Dendritic cell treated with granulocyte-macrophage colony-stimulating factor and Interleukin-4, amounts not matched to agents 40 ng/mL and 50 ng/mL, for 4 days (primary cell): ENCODE measurements around the gene SPTLC2.

Experiments used
- H3K27ac Mint-ChIP-seq: one replicate; pipeline ENCODE4 v1.8.0; 2022; ENCODE audit warnings: mild to moderate bottlenecking, mixed read lengths
- H3K27me3 Mint-ChIP-seq: one replicate; pipeline ENCODE4 v1.8.0; 2022; ENCODE audit warnings: mild to moderate bottlenecking, mixed read lengths
- H3K36me3 Mint-ChIP-seq: one replicate; pipeline ENCODE4 v1.8.0; 2022; ENCODE audit warnings: low read depth, mixed read lengths
- H3K4me1 Mint-ChIP-seq: one replicate; pipeline ENCODE4 v1.8.0; 2022; ENCODE audit warnings: low read depth, mixed read lengths
- H3K4me3 Mint-ChIP-seq: one replicate; pipeline ENCODE4 v1.8.0; 2022; ENCODE audit warnings: mild to moderate bottlenecking, moderate library complexity, mixed read lengths
- H3K9me3 Mint-ChIP-seq: one replicate; pipeline ENCODE4 v1.8.0; 2022; ENCODE audit warnings: mixed read lengths
- intact Hi-C: fragments of 100-400 bp; cut with micrococcal nuclease; formaldehyde crosslinking; loops from one replicate; pipeline ENCODE4 v1.15.0; 2022

The SPTLC2 gene

DNA sequence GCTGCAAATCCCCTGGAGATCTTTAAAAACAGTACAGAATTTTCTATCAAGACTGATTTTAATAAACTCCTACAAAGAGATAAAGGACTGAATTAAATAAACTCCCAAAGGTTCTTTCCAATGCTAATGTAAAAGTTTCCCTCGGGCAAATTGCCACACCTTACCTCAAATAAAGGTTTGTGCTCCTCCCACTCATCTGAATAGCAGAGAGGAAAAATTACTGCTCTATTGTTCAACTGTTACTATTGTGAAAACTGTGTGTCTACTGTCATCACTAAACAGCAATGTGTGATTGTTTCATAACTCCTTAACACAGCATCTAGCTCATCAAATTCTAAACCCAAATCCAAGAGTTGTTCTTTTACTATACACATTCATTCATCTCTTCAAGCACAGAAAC, 3.2 kb downstream of the SPTLC2 start:
- H3K36me3 Mint-ChIP-seq, result peaks cover 22% of the 10 kb centered on the region
- no peak overlapping the region for H3K27ac Mint-ChIP-seq
- H3K4me1 Mint-ChIP-seq, result peaks cover 56% of the 10 kb centered on the region
- no peaks in the 10 kb centered on the region for H3K9me3 Mint-ChIP-seq
- H3K4me3 Mint-ChIP-seq, result no peak overlapping the region
- intact Hi-C loops, result no loop called here
- no peaks in the 10 kb centered on the region for H3K27me3 Mint-ChIP-seq

DNA sequence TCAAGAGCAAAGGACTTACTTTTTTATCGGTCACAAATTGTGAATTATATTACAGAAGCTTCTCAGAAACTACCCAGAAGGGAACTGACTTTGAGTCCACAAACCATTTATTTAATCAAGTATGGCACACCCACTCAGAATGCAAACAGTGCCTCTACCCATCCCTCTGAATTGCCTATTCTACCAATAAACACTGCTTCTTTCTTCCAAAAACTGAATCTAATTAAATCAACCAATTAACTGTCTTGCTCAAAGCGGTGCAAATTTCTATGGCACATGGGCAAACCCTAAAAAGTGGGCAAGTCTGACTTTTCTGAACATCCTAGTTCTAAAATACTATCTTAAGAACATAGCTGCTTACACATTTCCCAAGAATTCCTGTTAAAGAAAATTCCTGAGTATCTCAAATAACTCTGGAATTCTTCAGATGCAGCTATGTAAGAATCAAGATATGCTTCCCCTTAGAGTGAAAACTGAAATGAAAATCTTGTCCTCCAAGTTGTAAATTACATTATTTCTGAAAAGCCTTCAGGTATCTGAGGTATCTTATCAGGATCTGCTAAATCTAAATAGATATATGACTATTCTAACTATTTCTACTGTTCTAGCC, 4.3 kb downstream of the SPTLC2 start:
- no peaks in the 10 kb centered on the region for H3K9me3 Mint-ChIP-seq
- H3K27me3 Mint-ChIP-seq, result no peaks in the 10 kb centered on the region
- no peak overlapping the region for H3K27ac Mint-ChIP-seq
- H3K4me3 Mint-ChIP-seq, result no peak overlapping the region
- peaks cover 22% of the 10 kb centered on the region for H3K36me3 Mint-ChIP-seq
- peaks cover 60% of the 10 kb centered on the region for H3K4me1 Mint-ChIP-seq
- intact Hi-C loops, result no loop called here

DNA sequence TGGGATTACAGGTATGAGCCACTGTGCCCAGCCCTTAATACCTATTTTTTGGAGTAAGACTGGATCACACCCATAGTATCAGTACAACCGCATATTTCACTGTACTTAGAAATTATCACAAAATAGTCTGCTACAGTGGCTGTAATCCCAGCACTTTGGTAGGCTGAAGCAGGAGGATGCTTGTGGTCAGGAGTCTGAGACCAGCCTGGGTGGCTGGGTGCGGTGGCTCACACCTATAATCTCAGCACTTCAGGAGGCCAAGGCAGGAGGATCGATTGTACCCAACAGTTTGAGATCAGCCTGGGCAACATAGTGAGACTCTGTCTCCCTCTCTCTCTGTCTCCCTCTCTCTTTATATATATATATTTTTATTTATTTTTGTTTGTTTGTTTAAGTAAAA, 5.9 kb downstream of the SPTLC2 start:
- Mint-ChIP-seq H3K9me3 (no peaks in the 10 kb centered on the region), H3K4me3 (no peak overlapping the region), H3K36me3 (peaks cover 11% of the 10 kb centered on the region), H3K4me1 (peaks cover 52% of the 10 kb centered on the region), H3K27me3 (no peaks in the 10 kb centered on the region), H3K27ac (no peak overlapping the region)
- intact Hi-C loops, result no loop called here

DNA sequence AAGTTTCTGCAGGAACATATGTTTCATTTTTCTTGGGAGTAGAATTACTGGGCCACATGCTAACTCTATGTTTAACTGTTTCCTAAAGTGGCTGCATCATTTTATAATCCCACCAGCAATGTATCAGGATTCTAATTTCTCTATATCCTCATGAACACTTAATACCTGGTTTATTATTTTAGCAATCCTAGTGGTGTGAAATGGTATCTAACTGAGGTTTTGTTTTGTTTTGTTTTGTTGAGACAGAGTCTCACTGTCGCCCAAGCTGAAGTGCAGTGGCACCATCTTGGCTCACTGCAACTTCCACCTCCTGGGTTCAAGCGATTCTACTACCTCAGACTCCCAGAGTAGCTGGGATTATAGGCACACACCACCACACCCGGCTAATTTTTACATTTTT, 6.5 kb downstream of the SPTLC2 start:
- Mint-ChIP-seq H3K36me3 (peaks cover 5% of the 10 kb centered on the region), H3K27me3 (no peaks in the 10 kb centered on the region), H3K27ac (no peak overlapping the region), H3K9me3 (no peaks in the 10 kb centered on the region), H3K4me1 (peaks cover 45% of the 10 kb centered on the region), H3K4me3 (no peak overlapping the region)
- intact Hi-C loops, result no loop called here

DNA sequence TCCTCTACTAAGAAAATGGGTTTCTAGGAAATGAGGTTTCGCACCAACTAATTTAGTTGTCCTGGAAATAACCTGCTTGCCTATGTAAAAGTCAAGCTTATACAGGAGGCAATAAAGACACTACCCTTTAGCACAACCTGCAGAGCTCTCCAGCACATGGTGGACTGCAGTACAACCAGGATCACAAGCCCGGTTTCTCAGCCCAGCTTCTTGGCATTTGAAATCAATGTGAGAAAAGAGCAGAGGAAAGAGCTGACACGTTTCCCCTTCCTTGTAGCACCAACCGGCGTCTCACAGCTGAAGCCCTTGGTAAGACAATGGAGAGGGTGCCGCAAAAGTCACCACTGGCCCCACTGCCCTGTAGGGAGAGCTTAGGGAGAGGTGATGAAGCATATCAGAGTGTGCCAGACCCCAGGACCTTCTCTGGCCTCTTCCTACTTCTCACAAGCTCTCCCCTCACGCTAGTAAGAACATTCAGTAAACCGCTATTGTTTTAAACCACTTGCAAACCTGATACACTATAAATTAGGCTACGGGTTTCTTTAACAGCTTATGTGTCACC, 8.6 kb downstream of the SPTLC2 start:
- Mint-ChIP-seq H3K27ac (peak overlapping the region; percentile 30), H3K4me1 (peaks cover 35% of the 10 kb centered on the region), H3K9me3 (no peaks in the 10 kb centered on the region)

DNA sequence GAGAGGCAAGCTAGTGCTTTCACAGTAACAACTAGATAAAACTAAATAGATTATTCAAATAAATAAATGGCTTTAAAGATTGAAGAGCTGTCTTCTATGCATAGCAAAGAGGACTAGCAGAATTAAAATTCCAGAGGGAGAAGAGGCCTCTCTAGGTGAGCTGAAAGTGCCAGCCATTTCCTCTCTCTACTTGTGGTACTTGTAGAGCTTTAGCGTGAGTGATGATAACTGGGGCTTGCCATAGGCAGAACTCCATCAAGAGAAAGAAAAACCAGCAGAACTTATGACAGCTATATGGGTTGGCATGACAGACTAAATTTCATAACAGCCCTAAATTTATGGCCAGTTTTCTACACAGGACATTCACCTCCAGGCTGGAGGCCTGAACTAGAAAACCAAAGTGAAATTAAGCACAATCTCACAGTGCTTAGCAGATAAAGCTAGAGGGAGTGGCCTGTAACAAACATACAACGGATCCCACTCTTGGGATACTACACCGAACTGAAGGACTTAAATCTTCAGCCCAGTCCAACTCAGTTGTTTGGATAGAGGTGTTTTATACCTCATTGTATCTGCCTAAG, 11.0 kb downstream of the SPTLC2 start:
- Mint-ChIP-seq H3K27ac (no peak overlapping the region), H3K9me3 (no peaks in the 10 kb centered on the region), H3K4me3 (no peak overlapping the region), H3K27me3 (no peaks in the 10 kb centered on the region), H3K36me3 (no peaks in the 10 kb centered on the region), H3K4me1 (peaks cover 34% of the 10 kb centered on the region)
- intact Hi-C loops, result no loop called here

More for the DNA sequence above, 8.6 kb downstream of the SPTLC2 start:
- no peak overlapping the region for H3K4me3 Mint-ChIP-seq
- H3K27me3 Mint-ChIP-seq, result no peaks in the 10 kb centered on the region
- intact Hi-C loops, result no loop called here
- no peaks in the 10 kb centered on the region for H3K36me3 Mint-ChIP-seq

DNA sequence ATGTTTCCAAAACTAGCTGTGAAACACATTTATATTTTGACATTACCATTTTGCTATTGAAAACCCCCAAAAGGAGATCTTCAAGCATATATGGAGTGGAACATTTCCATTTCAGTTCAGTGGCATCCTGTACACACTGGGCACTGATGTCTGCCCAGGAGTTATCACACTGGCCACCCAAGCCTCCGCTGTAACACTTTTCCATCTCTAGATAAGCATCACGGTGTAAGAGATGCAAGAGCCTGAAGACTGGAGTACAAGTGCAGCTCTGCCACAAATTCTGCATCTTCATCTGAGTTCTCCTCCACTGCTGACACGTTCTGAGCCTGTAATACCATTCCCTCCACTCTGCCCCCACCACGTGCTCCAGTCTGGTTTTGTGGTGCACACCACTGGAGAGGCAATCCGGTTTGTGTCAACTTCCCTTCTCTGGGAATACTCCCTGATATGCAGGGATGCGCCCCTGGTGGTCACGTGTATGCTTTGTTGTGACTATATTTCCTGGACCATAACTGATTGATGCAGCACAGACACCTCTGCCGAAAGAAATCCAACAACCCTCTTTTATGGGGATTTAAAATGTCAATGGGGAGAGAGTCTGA, 12.7 kb downstream of the SPTLC2 start:
- no peak overlapping the region for H3K27ac Mint-ChIP-seq
- peaks cover 37% of the 10 kb centered on the region for H3K4me1 Mint-ChIP-seq
- no peaks in the 10 kb centered on the region for H3K9me3 Mint-ChIP-seq
- no peaks in the 10 kb centered on the region for H3K27me3 Mint-ChIP-seq
- intact Hi-C loops, result no loop called here
- no peak overlapping the region for H3K4me3 Mint-ChIP-seq
- no peaks in the 10 kb centered on the region for H3K36me3 Mint-ChIP-seq

DNA sequence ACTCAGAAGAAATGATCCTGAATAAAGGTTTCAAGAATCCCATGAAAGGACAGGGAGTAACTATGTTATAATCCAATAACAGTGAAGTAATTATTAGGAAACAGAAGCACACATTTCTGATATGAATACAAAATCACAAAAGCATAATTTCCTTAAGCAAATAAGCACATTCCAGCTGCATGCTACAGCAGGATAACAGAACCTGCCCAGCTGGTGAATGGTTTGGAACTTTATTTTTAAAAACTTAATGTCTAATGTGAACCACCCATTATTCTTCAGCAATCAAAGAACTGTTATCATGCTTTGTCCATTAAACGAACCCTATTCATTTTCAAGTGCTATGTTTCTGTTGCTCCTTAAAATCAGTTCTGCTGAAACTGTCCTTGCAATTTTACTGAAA, 13.4 kb downstream of the SPTLC2 start:
- H3K4me1 Mint-ChIP-seq, result peaks cover 33% of the 10 kb centered on the region
- no peaks in the 10 kb centered on the region for H3K9me3 Mint-ChIP-seq
- no peak overlapping the region for H3K27ac Mint-ChIP-seq
- no peaks in the 10 kb centered on the region for H3K27me3 Mint-ChIP-seq
- H3K36me3 Mint-ChIP-seq, result no peaks in the 10 kb centered on the region
- intact Hi-C loops, result no loop called here
- no peak overlapping the region for H3K4me3 Mint-ChIP-seq

DNA sequence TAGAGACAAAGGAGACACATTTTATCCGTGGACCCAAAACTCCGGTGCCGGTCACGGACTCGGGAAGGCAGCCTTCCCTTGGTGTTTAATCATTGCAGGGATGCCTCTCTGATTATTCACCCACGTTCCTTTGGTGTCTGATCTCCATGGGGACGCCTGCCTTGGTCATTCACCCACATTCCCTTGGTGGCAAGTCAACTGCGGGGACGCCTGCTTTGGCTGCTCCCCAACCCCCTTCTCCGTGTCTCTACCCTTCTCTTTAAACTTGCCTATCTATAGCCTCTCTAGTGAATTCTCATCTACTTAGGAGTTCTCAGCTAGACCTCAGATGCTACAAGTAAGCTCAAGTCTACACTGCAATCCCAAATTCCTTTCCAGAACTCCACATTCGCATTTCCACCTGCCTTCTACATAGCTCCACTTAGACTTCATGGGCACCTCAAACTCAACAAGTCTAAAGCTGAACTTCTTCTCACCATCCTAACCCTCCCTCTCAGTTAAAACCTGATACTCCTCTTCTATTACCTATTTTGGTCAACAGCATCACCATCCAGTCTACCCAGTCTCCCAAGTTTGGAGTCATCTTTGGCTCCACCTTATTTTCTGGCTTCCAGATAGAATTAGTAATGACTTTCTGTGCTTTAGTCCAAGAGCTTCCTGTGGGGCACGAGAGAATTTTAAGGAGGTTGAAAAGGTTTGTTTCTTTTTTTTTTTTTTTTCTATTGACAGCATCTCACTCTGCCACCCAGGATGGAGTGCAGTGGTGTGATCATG, 14.4 kb downstream of the SPTLC2 start:
- H3K4me1 Mint-ChIP-seq, result peaks cover 27% of the 10 kb centered on the region
- H3K4me3 Mint-ChIP-seq, result no peak overlapping the region
- H3K9me3 Mint-ChIP-seq, result no peaks in the 10 kb centered on the region
- peaks cover 9% of the 10 kb centered on the region for H3K36me3 Mint-ChIP-seq
- H3K27me3 Mint-ChIP-seq, result no peaks in the 10 kb centered on the region
- peak overlapping the region; percentile 6 for H3K27ac Mint-ChIP-seq
- intact Hi-C loops, result no loop called here

DNA sequence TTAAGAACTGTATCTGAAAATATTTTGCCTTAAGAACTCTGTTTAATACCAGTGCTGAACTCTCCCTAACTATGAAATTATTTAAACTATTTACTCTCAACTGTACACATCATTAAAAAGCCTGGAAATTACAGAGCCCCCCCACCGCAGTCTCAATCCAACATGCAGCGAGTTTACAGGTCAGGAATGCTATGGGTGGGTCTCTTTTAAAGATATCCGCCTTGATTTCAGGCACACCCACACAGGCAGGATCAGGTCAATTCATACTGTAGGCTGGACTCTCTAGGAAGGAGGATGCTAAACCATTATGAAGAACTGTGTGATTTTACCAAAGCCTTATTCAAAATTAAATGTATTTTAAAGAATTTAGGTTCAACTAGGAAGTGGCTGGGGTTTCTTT, 16.5 kb downstream of the SPTLC2 start:
- Mint-ChIP-seq H3K4me3 (no peak overlapping the region), H3K4me1 (peaks cover 37% of the 10 kb centered on the region), H3K36me3 (peaks cover 31% of the 10 kb centered on the region), H3K9me3 (no peaks in the 10 kb centered on the region), H3K27me3 (no peaks in the 10 kb centered on the region), H3K27ac (no peak overlapping the region)
- intact Hi-C loops, result no loop called here

DNA sequence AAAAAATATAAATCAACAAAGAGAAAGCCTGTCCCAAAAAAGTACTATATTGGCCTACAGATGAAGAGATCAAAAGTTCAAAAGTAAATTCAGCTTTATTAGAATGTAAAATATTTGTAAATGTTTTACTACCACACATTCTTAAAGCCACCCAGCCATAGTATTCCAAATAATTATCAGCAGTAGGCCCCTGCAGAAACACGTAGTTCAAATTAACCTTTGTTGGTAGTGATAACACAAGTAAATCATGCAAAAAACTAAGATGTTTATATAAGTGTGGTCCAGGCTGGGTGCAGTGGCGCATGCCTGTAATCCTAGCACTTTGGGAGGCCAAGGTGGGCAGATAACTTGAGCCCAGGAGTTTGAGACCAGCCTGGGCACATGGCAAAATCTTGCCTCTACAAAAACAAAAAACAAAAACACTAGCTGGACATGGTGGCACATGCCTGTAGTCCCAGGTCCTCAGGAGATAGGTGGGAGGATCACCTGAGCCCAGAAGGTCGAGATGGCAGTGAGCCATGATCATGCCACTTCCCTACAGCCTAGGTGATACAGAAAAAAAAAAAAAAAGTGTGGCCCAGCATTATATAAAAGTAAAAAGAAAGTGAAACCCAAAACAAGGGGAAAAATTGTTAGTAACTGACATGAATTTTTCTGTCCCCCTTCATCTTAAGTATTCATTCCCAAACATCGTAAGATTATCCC, 17.9 kb downstream of the SPTLC2 start:
- H3K9me3 Mint-ChIP-seq, result no peaks in the 10 kb centered on the region
- H3K4me3 Mint-ChIP-seq, result no peak overlapping the region
- peaks cover 38% of the 10 kb centered on the region for H3K36me3 Mint-ChIP-seq
- no peaks in the 10 kb centered on the region for H3K27me3 Mint-ChIP-seq
- intact Hi-C loops, result no loop called here
- no peak overlapping the region for H3K27ac Mint-ChIP-seq
- H3K4me1 Mint-ChIP-seq, result peaks cover 41% of the 10 kb centered on the region

DNA sequence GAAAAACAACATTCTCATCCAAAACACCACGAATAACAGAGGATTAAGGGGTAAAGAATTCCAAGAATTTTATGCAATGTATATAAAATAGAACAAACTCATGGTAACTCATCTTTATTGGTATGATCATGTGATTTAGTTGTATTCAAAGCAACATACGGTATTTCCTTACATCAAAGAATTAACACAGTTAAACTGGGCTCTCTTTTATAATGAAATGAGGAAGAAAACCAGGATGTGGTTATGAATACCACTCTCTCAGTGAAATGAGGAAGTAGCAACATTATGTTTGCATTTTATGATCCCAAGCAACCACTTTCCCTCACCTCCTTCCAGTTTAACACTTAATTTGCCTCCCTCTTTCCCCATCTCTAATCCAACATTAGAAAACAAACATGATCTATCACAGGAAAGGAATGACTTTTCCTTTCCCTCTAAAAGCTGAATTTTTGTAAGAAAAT, 22.9 kb downstream of the SPTLC2 start:
- intact Hi-C loops, result no loop called here
- H3K4me1 Mint-ChIP-seq, result peaks cover 65% of the 10 kb centered on the region
- no peak overlapping the region for H3K4me3 Mint-ChIP-seq
- H3K27me3 Mint-ChIP-seq, result no peaks in the 10 kb centered on the region
- H3K27ac Mint-ChIP-seq, result peak overlapping the region; percentile 78
- no peaks in the 10 kb centered on the region for H3K9me3 Mint-ChIP-seq
- H3K36me3 Mint-ChIP-seq, result peaks cover 38% of the 10 kb centered on the region

DNA sequence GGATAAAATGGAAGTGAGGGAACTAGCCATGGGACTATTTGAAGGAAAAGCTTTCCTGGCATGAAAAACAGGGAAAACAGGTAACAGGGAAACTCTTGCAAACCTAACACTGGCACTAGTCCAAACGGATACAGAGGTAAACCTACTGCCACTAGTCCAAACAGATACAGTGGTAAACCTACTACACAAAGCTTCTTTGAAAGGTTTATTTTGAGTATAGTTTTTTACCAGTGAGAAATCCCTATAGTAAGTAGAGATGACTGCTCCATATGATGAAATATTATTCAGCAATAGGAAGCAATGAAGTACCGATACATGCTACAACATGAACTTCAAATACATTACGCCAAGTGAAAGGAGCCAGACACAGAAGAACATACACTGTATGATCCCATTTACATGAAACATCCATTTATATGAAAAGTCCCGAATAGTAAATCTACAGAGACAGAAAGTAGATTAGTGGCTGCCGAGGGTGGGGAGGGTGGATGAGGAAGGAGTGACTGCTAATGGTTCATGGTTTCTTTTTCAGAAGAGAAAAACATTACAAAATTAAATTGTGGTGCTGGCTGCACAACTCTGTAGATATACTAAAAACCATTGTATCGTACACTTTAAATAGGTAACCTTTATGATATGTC, 25.5 kb downstream of the SPTLC2 start:
- Mint-ChIP-seq H3K4me3 (peak overlapping the region; percentile 52), H3K36me3 (peaks cover 28% of the 10 kb centered on the region), H3K27ac (peak overlapping the region; percentile 13), H3K4me1 (peaks cover 67% of the 10 kb centered on the region), H3K9me3 (no peaks in the 10 kb centered on the region), H3K27me3 (no peaks in the 10 kb centered on the region)
- intact Hi-C loops, result no loop called here
